WTC11 (cell line): ENCODE results near the gene MAP3K14. TPM values are rescaled to one million over a fixed set of nuclear protein-coding genes. Genes with fewer than 3 reads are reported as not detected.

ENCODE experiments used
- ATAC-seq: fragments of 200-7000 bp; cut with Tn5 transposase; 2 replicates; pipeline ENCODE4 v1.10.0; 2021; ENCODE audit warnings: mild to moderate bottlenecking, moderate library complexity
- CTCF ChIA-PET: fragments of 300-600 bp; sonication (Branson Sonifier 250); formaldehyde crosslinking; loops from one replicate; lab custom pipeline; 2021; ENCODE audit warnings: antibody characterized with exemption; lab: Charles Lee
- POLR2A ChIA-PET: fragments of 350-600 bp; sonication (Branson Sonifier 250); formaldehyde crosslinking; loops from one replicate; lab custom pipeline; 2021; ENCODE audit warnings: antibody characterized with exemption; lab: Charles Lee
- DNase-seq: peaks from one replicate; pipeline ENCODE4 v3.0.0; 2021; ENCODE audit warnings: low spot score
- H3K27ac Mint-ChIP-seq: 2 replicates; pipeline ENCODE4 v1.8.0; 2021; ENCODE audit warnings: mixed read lengths
- H3K27me3 Mint-ChIP-seq: 2 replicates; pipeline ENCODE4 v1.8.0; 2021; ENCODE audit warnings: low read depth, mild to moderate bottlenecking, moderate library complexity, mixed read lengths
- H3K36me3 Mint-ChIP-seq: 2 replicates; pipeline ENCODE4 v1.8.0; 2021; ENCODE audit warnings: mixed read lengths
- H3K4me1 Mint-ChIP-seq: 2 replicates; pipeline ENCODE4 v1.8.0; 2022; ENCODE audit warnings: mixed read lengths
- H3K4me3 Mint-ChIP-seq: 2 replicates; pipeline ENCODE4 v1.8.0; 2021; ENCODE audit warnings: mild to moderate bottlenecking, moderate library complexity, mixed read lengths
- H3K9me3 Mint-ChIP-seq: 2 replicates; pipeline ENCODE4 v1.8.0; 2021; ENCODE audit warnings: mixed read lengths
- ARID4B ChIP-seq: sonication (generic); formaldehyde crosslinking; IDR thresholded peaks from 2 replicates; pipeline ENCODE4 v1.8.0; 2023; ENCODE audit warnings: missing genetic modification reagents, mild to moderate bottlenecking, borderline replicate concordance
- CREB1 ChIP-seq: sonication (generic); formaldehyde crosslinking; IDR thresholded peaks from 2 replicates; pipeline ENCODE4 v1.8.0; 2023; ENCODE audit warnings: mild to moderate bottlenecking, missing genetic modification reagents
- ELF4 ChIP-seq: sonication (generic); formaldehyde crosslinking; IDR thresholded peaks from 2 replicates; pipeline ENCODE4 v1.8.1; 2022; ENCODE audit warnings: low read depth, mild to moderate bottlenecking, moderate library complexity, missing genetic modification reagents
- FOXK1 ChIP-seq: sonication (generic); formaldehyde crosslinking; IDR thresholded peaks from 2 replicates; pipeline ENCODE4 v1.8.0; 2022; ENCODE audit warnings: mild to moderate bottlenecking, moderate library complexity, missing genetic modification reagents
- GABPB1 ChIP-seq: sonication (generic); formaldehyde crosslinking; IDR thresholded peaks from 2 replicates; pipeline ENCODE4 v1.8.1; 2023; ENCODE audit warnings: mild to moderate bottlenecking, missing genetic modification reagents
- HMGXB4 ChIP-seq: sonication (generic); formaldehyde crosslinking; IDR thresholded peaks from 2 replicates; pipeline ENCODE4 v1.8.1; 2023; ENCODE audit warnings: mild to moderate bottlenecking, moderate library complexity, missing genetic modification reagents
- NR3C1 ChIP-seq: sonication (generic); formaldehyde crosslinking; conservative IDR thresholded peaks from 2 replicates; pipeline ENCODE4 v1.8.1; 2023; ENCODE audit warnings: low read depth, mild to moderate bottlenecking, missing genetic modification reagents
- SMAD4 ChIP-seq: sonication (generic); formaldehyde crosslinking; IDR thresholded peaks from 2 replicates; pipeline ENCODE4 v1.8.0; 2022; ENCODE audit warnings: mild to moderate bottlenecking, missing genetic modification reagents
- TEAD1 ChIP-seq: sonication (generic); formaldehyde crosslinking; IDR thresholded peaks from 2 replicates; pipeline ENCODE4 v1.8.0; 2022; ENCODE audit warnings: mild to moderate bottlenecking, missing genetic modification reagents
- TP53 ChIP-seq: sonication (generic); formaldehyde crosslinking; IDR thresholded peaks from 2 replicates; pipeline ENCODE4 v1.8.1; 2023; ENCODE audit warnings: mild to moderate bottlenecking, missing genetic modification reagents
- USF2 ChIP-seq: sonication (generic); formaldehyde crosslinking; IDR thresholded peaks from 2 replicates; pipeline ENCODE4 v1.8.1; 2023; ENCODE audit warnings: mild to moderate bottlenecking, missing genetic modification reagents, moderate library complexity
- total RNA-seq: library from RNA; stranded (reverse); gene quantifications from 3 replicates; pipeline ENCODE4 v1.2.3, GENCODE V29; 2021

MAP3K14 gene
- total RNA-seq, 1 experiment from 2014 or later: 4.0 TPM

- TF ChIP-seq ARID4B (CRISPR knock-in tag) (no peak), HMGXB4 (no peak), FOXK1 (CRISPR knock-in tag) (no peak), ELF4 (CRISPR knock-in tag) (no peak), CREB1 (CRISPR knock-in tag) (no peak)
Observed at GRCh38 chr17:45310380-45311324, 6.2 kb downstream of the MAP3K14 start (continued).

- POLR2A ChIA-PET: no interaction called here
- Mint-ChIP-seq H3K4me1 (peaks cover 19% of the 10 kb centered on the region), H3K27ac (no peak overlapping the region; the same call in 1 of the 2 replicates), H3K27me3 (no peaks in the 10 kb centered on the region), H3K36me3 (peaks cover 5% of the 10 kb centered on the region; the same call in 1 of the 2 replicates), H3K9me3 (no peaks in the 10 kb centered on the region), H3K4me3 (no peak overlapping the region)
- DNase-seq: no peak
- CTCF ChIA-PET: interaction anchor here (0.6 to 0.8 kb wide), 2 partner anchors 73 to 197 kb away, joined by 3 read pairs; no protein-coding TSS in a partner anchor
- no peak for TF ChIP-seq SMAD4
- no peak for TF ChIP-seq USF2 (CRISPR knock-in tag)
- no peak for TF ChIP-seq NR3C1
- TF ChIP-seq TP53: no peak
- no peak for TF ChIP-seq TEAD1
- TF ChIP-seq ARID4B (CRISPR knock-in tag): no peak
- no peak for TF ChIP-seq GABPB1 (CRISPR knock-in tag)
- no peak for ATAC-seq
Observed at GRCh38 chr17:45309400-45309799, 7.4 kb downstream of the MAP3K14 start.
